ENCODE data around the gene SAA2.
"Not testable (repeated sequence)": the region's sequence is repeated elsewhere in the genome, so short reads cannot be mapped to it uniquely, and the experiment has no call there.

The SAA2 gene

GRCh38 chr11:18265949-18266348 lies 17.5 kb upstream of the SAA2 start, which contains the start of gene SAA1:
Gene SAA1 (plus strand): TSS chr11:18266264. CDS start chr11:18266888, 624 bp downstream.
- H3K27me3 Mint-ChIP-seq (ENCODE audit: low read depth) = peaks cover 17% of the 10 kb centered on the region
- no peaks in the 10 kb centered on the region for H3K4me1 Mint-ChIP-seq
- no peak for TF ChIP-seq CTCF (IDR thresholded peaks at IDR 0.05; ENCODE audit: unreplicated experiment in 3 of 3)
- no peak within 1 kb of the TSS for H3K27ac Mint-ChIP-seq
- H3K4me3 Mint-ChIP-seq = no peak within 1 kb of the TSS
- no peaks in the 10 kb centered on the region for H3K9me3 Mint-ChIP-seq
- no peaks in the 10 kb centered on the region for H3K36me3 Mint-ChIP-seq (ENCODE audit: low read depth)

GRCh38 chr11:18264677-18265555 lies 16.4 kb upstream of the SAA2 start:
- Mint-ChIP-seq H3K4me3 (no peak overlapping the region), H3K27me3 (ENCODE audit: low read depth) (peaks cover 16% of the 10 kb centered on the region), H3K36me3 (ENCODE audit: low read depth) (no peaks in the 10 kb centered on the region), H3K27ac (no peak overlapping the region), H3K4me1 (no peaks in the 10 kb centered on the region), H3K9me3 (no peaks in the 10 kb centered on the region)
- TF ChIP-seq CTCF (IDR thresholded peaks at IDR 0.05; ENCODE audit: unreplicated experiment in 3 of 3) = no peak

- Mint-ChIP-seq H3K27me3 (ENCODE audit: low read depth) (peaks cover 12% of the 10 kb centered on the region), H3K36me3 (ENCODE audit: low read depth) (no peaks in the 10 kb centered on the region), H3K9me3 (no peaks in the 10 kb centered on the region), H3K27ac (no peak overlapping the region), H3K4me1 (no peaks in the 10 kb centered on the region), H3K4me3 (no peak overlapping the region)
- no peak for TF ChIP-seq CTCF (IDR thresholded peaks at IDR 0.05; ENCODE audit: unreplicated experiment in 3 of 3)
These were observed 15.6 kb upstream of the SAA2 start for GRCh38 chr11:18264035-18264434.

- not testable (repeated sequence) for H3K36me3 Mint-ChIP-seq (ENCODE audit: low read depth); H3K27ac Mint-ChIP-seq; H3K9me3 Mint-ChIP-seq; H3K4me3 Mint-ChIP-seq; H3K4me1 Mint-ChIP-seq
- peaks cover 12% of the 10 kb centered on the region for H3K27me3 Mint-ChIP-seq (ENCODE audit: low read depth)
These were observed 14.3 kb upstream of the SAA2 start for GRCh38 chr11:18262681-18263350.

GRCh38 chr11:18261721-18262120 lies 13.3 kb upstream of the SAA2 start:
- TF ChIP-seq CTCF (IDR thresholded peaks at IDR 0.05; ENCODE audit: unreplicated experiment in 3 of 3) = no peak
- no peak overlapping the region for H3K4me3 Mint-ChIP-seq
- H3K4me1 Mint-ChIP-seq = no peaks in the 10 kb centered on the region
- H3K27me3 Mint-ChIP-seq (ENCODE audit: low read depth) = peaks cover 12% of the 10 kb centered on the region
- no peak overlapping the region for H3K27ac Mint-ChIP-seq
- H3K9me3 Mint-ChIP-seq = no peaks in the 10 kb centered on the region
- no peaks in the 10 kb centered on the region for H3K36me3 Mint-ChIP-seq (ENCODE audit: low read depth)

- Mint-ChIP-seq H3K9me3 (no peaks in the 10 kb centered on the region), H3K27ac (no peak overlapping the region), H3K36me3 (ENCODE audit: low read depth) (no peaks in the 10 kb centered on the region), H3K27me3 (ENCODE audit: low read depth) (peaks cover 13% of the 10 kb centered on the region), H3K4me3 (no peak overlapping the region), H3K4me1 (no peaks in the 10 kb centered on the region)
- no peak for TF ChIP-seq CTCF (IDR thresholded peaks at IDR 0.05; ENCODE audit: unreplicated experiment in 3 of 3)
These were observed 10.8 kb upstream of the SAA2 start for GRCh38 chr11:18259259-18259658.

Data from nephron (organoid).